HG02678 (cell line): ENCODE measurements around the gene GPBP1.

Experiments
- ATAC-seq: cut with Tn5 transposase; IDR thresholded peaks from one replicate; pipeline ENCODE4 v1.9.1; 2021; ENCODE audit warnings: mild to moderate bottlenecking, moderate library complexity; ENCODE audit not compliant: unreplicated experiment

The GPBP1 gene

DNA sequence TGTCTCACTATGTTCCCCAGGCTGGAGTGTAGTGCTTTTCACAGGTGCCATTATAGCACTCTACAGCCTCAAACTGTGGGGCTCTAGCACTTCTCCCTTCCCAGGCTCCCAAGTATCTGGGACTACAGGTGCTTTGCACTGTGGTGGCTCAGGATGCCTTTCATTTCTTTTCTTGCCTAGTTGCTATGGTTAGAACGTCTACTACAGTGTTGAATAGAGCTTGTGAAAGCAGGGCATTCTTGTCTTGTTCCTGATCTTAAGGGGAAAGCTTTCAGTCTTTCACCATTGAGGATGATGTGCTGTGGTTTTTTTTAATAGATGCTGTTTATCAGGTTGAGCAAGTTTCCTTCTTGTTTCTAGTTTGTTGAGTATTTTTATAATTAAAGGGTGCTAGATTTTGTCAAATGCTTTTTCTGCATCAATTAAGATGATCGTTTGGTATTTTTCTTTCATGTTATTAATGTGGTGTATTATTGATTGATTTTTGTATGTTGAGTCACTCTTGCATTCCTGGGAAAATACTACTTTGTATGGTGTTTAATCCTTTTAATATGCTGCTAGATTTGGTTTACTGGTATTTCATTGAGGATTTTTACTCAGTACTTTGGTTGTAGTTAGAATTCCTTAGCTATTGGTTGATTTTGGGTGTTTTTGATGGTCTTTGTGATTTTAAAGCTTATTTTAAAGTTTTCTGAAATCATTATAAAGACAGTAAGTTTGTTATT lies 35.6 kb downstream of the GPBP1 start:
- no peak for ATAC-seq

- ATAC-seq = no peak
Observed at GRCh38 chr5:57210633-57211032, 36.8 kb downstream of the GPBP1 start.

DNA sequence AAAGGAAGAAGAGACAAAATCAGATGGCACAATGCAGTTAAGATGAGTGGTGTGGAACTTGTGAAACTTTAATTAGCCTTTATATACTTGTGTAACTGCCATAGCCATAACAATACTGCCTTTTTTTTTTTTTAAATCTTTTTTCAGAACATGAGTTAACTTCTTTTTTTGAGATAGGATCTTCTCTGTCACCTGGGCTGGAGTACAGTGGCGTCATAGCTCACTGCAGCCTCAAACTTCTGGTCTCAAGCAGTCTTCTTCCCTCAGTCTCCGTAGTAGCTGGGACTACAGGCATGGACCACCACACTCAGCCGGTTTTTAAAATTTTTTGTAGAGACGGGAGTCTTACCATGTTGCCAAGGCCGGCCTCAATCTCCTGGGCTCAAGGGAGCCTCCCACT lies 37.2 kb downstream of the GPBP1 start:
- ATAC-seq = no peak

GRCh38 chr5:57215629-57216195 lies 41.9 kb downstream of the GPBP1 start:
- ATAC-seq = no peak

- ATAC-seq = no peak
Observed at GRCh38 chr5:57216714-57217113, 42.9 kb downstream of the GPBP1 start.

DNA sequence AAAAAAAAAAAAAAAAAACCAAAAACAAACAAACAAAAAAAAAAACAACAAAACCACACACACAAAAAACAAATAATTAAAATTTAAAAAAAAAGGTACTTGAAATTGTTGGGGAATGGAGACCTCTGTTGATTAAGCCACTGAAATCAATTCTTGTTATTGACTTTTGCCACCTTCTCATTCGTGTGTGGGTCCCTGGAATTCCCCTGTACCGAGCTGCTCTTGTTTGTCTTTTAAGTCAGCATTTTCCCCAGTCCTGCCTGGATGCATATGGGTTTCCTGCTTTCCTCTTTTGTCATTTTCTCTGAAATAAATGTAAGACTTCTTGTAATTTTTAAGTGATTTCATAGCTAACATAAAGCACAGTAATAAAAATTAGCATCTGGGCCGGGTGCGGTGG lies 45.5 kb downstream of the GPBP1 start:
- ATAC-seq = no peak

DNA sequence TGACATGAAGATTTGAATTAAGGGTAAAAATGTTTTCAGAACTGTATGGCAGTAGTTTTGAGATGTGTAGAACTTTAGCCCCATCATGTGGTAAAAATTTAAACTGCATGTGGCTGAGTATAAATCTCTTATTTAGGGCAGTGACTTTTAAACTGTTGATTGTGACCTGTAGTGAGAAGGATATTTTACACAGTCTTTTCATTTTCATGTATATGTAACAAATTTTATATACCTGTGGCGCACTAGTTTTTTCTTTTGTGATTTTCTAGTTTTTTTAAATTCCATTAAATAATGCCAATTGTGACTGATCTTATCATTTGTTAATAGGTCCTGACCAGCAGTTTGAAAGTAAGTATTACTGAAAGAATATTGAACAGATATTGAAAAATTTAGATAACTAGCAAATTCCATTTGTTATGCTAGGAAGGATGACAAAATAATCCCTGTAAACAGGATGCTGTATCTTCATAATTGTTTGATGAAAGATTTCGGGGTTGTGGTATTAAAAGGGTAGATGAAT lies 47.2 kb downstream of the GPBP1 start:
- peak; percentile 48 for ATAC-seq

DNA sequence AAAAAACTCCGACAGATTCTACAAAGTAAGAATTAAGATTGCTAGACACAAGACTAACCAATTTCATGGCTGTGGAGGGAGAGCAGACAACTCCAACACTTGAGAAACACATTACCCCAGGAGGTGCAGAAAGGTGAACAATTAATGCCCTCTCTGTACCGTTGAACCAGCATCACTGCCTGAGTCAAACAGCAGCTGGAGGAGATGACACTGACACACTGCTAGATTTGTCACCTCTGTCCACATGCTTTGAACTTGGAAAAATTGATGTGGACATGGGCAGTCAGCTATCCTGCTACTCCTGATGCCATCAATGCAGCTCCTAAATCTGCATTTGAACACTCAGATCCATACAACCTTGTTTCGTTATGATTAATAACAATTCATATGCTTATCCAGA lies 51.7 kb downstream of the GPBP1 start:
- ATAC-seq = no peak

DNA sequence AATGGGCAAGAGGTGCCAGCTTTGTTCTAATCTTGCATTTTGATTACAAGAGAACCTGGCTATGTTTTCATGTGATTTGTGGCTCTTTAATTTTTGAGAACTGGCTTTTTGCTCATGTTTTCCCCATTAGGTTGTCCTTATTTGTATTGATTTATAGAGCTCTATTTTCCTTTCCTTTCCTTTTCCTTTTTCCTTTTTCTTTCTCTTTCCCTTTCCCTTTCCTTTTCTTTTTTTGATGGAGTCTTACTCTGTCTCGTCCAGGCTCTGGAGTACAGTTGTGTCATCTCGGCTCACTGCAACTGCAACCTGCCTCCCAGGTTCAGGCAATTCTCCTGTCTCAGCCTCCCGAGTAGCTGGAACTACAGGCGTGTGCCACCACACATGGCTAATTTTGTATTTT lies 55.5 kb downstream of the GPBP1 start:
- no peak for ATAC-seq

DNA sequence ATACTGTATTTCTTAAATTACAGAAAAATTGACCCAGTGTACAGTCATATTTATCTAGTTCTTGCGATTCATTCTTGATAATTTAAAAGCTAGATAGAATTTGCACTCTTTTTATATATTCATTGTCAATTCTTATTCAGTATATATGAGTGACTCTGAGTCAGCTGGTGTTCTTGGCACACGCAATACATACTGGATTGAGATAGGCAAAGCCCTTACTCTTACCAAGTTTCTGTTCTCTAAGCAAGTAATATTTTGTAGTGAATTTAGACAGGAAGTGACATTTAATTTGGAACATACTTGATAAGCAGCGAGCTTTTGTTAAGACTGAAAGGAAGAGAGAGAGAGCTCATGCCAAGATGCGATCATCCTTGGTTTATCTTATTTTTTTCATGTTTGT lies 57.7 kb downstream of the GPBP1 start:
- ATAC-seq = no peak

GRCh38 chr5:57232293-57233033 lies 58.6 kb downstream of the GPBP1 start:
- no peak for ATAC-seq

DNA sequence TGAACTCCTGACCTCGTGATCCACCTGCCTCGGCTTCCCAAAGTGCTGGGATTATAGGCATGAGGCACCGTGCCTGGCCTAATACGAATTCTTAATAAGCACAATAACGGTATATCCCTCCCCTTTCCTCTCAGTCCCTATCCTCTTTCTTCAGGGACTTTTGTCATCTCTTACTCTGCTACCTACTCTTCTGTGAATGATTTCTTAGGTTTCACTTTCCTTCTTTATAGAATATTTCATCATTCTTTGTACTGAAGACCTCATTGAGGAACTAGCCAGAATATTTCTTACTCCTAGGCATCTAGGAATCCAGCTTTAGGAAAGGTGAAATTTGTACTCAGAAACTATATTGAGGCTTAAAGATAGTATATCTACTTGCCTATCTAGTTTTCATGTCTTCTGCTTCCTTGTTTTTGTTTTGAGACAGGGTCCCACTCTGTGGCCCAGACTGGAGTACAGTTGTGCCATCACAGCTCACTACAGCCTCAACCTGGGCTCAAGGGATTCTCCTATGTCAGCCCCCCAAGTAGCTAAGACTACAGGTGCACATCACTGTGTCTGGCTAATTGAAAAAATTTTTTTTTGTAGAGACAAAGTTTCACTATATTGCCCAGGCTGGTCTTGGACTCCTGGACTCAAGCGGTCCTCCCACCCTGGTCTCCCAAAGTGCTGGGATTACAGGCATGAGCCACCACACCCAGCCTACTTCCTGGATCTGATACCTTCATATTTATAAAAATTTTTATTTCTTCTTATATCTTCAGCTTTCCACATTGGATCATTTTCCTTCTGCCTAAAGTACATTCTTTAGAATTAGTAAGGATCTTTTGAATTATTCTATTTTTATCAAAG lies 69.7 kb downstream of the GPBP1 start:
- ATAC-seq = peak; percentile 76

DNA sequence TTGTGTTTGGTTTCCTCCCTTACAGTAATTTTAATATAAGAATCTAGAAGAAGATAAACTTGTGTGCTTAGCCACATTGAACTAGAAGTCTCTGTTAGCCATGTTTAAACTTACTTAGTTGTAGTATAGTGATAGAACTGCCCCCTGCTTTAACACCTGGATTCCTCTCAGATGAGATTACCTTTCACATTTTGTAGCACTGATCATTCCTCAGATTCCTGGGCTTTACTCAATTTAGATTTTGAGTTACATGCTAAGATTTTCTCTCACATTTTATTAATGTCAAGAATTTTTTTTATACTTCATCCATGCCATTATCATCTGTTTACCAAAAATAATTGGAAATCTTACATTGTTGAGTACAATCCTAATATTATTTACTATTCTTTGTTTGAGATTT lies 70.5 kb downstream of the GPBP1 start:
- no peak for ATAC-seq

DNA sequence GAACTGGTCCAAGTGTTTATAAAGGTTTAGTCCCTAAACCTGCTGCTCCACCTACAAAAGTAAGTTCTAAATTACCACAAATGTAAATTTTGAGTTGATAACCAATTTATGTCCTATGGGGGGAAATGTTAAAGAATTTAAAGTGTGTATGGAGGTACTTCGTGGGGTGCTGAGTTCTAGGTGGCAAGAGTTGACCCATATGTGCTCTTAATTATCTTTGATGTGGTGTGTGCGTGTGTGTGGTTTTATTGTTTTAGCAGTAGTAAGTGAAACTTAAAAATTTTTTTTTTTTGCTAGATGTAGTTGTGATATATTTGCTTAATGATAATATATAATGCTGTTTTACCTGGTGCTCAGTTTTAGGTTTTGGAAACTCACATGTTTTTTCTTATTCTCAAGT lies 72.6 kb downstream of the GPBP1 start:
- no peak for ATAC-seq

DNA sequence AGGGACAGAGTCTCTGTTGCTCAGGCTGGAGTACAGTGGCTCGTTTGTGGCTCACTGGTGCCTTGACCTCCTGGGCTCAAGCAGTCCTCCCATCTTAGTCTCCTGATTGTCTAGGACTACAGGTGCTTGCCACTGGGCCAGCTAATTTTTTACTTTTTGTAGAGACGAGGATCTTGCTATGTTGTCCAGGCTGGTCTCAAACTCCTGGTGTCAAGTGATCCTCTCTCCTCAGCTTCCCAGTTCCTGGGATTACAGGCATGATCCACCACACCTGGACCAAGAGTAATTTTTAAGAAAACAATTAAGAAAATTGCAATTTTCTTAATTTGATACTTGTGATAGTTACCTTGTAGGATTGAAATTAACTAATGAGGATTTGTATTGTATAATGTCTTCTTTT lies 73.9 kb downstream of the GPBP1 start:
- ATAC-seq = no peak

DNA sequence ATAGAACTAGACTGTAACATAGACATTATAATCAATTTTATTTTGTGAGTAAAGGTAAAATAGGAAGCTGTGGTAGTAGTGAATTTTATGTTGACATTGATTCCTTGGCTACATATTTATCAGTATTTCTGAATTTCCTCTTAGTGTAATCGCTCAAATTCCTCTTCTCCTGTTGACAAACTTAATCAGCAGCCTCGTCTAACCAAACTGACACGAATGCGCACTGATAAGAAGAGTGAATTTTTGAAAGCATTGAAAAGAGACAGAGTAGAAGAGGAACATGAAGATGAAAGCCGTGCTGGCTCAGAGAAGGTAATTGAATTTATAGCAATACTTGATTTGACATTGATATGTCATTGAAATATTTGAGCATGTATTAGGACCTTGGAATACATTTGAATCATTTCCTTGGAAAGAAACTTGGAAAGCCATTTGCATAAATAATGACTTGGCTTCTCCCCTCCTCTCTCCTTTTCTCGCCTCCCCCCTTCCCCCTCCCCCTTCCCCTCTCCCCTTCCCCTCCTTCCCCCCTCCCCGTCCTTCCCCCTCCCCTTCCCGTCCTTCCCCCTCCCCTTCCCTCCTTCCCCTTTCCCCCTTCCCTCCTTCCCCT lies 75.5 kb downstream of the GPBP1 start:
- no peak for ATAC-seq

DNA sequence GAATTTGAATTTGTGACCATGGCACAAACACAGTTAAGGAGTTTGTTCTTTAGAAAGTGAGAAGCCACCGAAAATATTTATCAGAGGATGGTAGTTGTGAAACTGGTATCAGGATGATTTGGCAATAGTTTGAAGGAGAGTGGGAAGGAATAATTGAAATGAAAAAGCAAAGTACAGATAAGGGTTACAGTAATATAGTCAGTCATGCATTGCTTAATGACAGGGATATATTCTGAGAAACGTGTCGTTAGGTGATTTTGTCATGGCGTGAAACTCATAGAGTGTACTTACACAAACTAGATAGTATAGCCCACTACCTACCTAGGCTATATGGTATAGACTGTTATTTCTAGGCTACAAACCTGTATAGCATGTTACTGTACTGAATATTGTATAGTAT lies 84.2 kb downstream of the GPBP1 start:
- no peak for ATAC-seq

DNA sequence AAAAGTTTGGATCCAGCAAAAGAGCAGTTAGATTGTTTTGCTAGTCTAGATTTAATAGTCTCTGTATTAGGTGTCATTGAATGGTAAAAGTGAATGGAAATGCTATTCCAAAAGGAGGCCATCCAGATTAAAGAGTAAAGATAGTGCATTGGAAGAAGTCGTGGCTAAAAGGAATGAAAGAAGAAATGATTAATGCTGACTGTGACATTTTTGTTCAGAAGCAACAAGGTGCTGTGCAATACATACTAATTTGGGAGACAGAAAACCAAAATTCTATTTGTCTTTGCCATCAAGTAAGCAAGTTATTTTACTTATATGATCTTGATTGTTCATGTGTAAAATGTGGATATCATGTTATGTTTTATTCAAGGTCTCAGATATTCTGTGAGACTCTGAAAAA lies 85.1 kb downstream of the GPBP1 start:
- no peak for ATAC-seq

GRCh38 chr5:57259704-57260103 lies 85.8 kb downstream of the GPBP1 start:
- ATAC-seq = no peak

DNA sequence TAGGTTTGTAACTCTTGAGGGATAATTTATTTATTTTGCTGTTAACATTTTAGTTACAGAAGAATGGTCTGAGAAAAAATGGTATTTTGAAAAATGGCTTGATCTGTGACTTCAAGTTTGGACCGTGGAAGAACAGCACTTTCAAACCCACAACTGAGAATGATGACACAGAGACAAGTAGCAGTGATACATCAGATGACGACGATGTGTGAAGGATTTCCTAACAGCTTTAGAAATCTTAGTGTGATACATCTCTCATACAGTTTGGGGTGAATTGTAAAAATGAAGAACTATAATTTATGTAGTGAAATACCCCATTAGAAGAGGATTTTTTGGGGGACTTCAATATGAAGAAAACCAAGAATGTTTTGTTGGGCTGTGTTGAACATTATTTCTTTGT lies 88.7 kb downstream of the GPBP1 start:
- no peak for ATAC-seq

- ATAC-seq = no peak
Observed at GRCh38 chr5:57267805-57268204, 93.9 kb downstream of the GPBP1 start.
